GM21515 (cell line): Measurements from ENCODE around the gene MCM5.
"Not testable (repeated sequence)": the region's sequence is repeated elsewhere in the genome, so short reads cannot be mapped to it uniquely, and the experiment has no call there.

Source experiments
- ATAC-seq: cut with Tn5 transposase; IDR thresholded peaks from one replicate; pipeline ENCODE4 v1.9.1; 2021; ENCODE audit not compliant: unreplicated experiment

Gene MCM5

GRCh38 chr22:35399678-35400500 lies at the start of gene MCM5:
Gene MCM5 (plus strand): TSS chr22:35400140. CDS start chr22:35400439, 299 bp downstream.
- ATAC-seq: peak; percentile 86

- ATAC-seq: peak; percentile 78
These were observed 49.1 kb upstream of the MCM5 start for GRCh38 chr22:35350539-35351503.

GRCh38 chr22:35352214-35353111 lies 47.5 kb upstream of the MCM5 start:
- no peak for ATAC-seq

- ATAC-seq: no peak
These were observed 46.6 kb upstream of the MCM5 start for GRCh38 chr22:35353318-35353717.

- ATAC-seq: no peak
These were observed 45.9 kb upstream of the MCM5 start for GRCh38 chr22:35354068-35354467.

- no peak for ATAC-seq
These were observed 41.9 kb upstream of the MCM5 start for GRCh38 chr22:35357883-35358621.

GRCh38 chr22:35359380-35360065 lies 40.4 kb upstream of the MCM5 start:
- ATAC-seq: no peak

- no peak for ATAC-seq
These were observed 38.9 kb upstream of the MCM5 start for GRCh38 chr22:35361001-35361558.

GRCh38 chr22:35363566-35364086 lies 36.3 kb upstream of the MCM5 start:
- ATAC-seq: no peak

GRCh38 chr22:35364230-35364629 lies 35.7 kb upstream of the MCM5 start:
- ATAC-seq: not testable (repeated sequence)

- no peak for ATAC-seq
These were observed 32.5 kb upstream of the MCM5 start for GRCh38 chr22:35367331-35367886.

GRCh38 chr22:35368386-35368785 lies 31.6 kb upstream of the MCM5 start:
- no peak for ATAC-seq

GRCh38 chr22:35369996-35370395 lies 29.9 kb upstream of the MCM5 start:
- ATAC-seq: no peak

GRCh38 chr22:35373781-35374180 lies 26.2 kb upstream of the MCM5 start:
- no peak for ATAC-seq

GRCh38 chr22:35375031-35375430 lies 24.9 kb upstream of the MCM5 start:
- no peak for ATAC-seq

- ATAC-seq: no peak
These were observed 24.4 kb upstream of the MCM5 start for GRCh38 chr22:35375526-35375925.

GRCh38 chr22:35376728-35377472 lies 23.0 kb upstream of the MCM5 start:
- ATAC-seq: no peak

- no peak for ATAC-seq
These were observed 22.2 kb upstream of the MCM5 start for GRCh38 chr22:35377735-35378134.
